SU-DHL-6 (cell line): Measurements from ENCODE around the gene NBDY.

ENCODE experiments used
- EZH2phosphoT487 ChIP-seq: fragments of 200-600 bp; sonication (generic), shearing (Covaris generic); conservative IDR thresholded peaks from 2 replicates; pipeline ENCODE4 v1.6.1; 2018; ENCODE audit warnings: mild to moderate bottlenecking, antibody characterized with exemption, low read length, moderate library complexity, mixed read lengths
- TF ChIP-seq, protein P1 (sequence below): fragments of 200-600 bp; sonication (generic); IDR thresholded peaks from one replicate; pipeline ENCODE4 v1.5.1; 2017; ENCODE audit warnings: antibody characterized with exemption, mild to moderate bottlenecking, low read length, moderate library complexity; ENCODE audit not compliant: insufficient read depth, poor library complexity, severe bottlenecking

DNA sequence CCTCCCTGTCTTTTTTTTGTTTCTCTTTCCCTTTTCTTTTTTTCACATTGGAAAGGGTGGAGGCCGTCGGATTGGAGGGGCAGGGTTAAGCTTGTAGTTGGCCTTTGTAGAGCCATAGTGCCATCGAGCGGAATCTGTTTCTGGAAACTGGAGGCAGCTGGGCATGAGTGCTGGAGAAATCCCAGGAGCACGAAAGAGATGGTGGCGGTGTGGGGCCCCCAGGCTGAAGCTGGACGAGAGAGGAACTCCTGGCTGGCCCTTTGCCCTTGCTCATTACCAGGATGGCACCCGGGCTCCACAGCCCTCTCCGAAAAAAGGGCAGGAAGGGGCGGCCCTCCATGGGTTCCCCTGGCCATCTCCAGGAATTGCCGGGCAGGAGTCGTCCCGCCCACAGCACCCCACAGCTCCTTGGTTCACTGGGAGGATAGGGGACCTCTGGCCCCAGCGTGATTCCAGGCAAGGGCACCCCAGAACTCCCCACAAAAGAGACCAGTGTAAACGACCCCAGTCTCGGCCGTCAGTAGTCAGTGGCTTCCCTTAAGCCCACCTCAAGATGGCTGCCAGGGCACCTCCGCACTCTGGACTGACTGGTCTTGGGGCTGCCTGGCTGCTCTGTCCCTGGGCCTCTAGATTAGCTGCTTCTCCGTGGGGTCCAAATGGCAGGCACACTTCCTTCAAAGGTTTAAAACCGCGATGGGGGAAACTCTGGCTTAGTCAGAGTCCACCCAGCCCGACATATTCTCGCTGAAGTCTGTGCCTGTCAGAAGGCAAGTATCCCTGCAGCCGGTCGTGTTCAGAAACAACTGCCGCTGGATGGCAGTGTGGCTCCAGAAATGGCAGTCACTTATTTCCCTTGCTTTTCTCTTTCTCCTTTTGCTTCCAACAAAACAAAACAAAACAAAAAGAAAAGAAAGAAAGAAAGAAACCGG, 74.1 kb downstream of the NBDY start:
- no peak for TF ChIP-seq EZH2phosphoT487
- TF ChIP-seq, protein P1, sequence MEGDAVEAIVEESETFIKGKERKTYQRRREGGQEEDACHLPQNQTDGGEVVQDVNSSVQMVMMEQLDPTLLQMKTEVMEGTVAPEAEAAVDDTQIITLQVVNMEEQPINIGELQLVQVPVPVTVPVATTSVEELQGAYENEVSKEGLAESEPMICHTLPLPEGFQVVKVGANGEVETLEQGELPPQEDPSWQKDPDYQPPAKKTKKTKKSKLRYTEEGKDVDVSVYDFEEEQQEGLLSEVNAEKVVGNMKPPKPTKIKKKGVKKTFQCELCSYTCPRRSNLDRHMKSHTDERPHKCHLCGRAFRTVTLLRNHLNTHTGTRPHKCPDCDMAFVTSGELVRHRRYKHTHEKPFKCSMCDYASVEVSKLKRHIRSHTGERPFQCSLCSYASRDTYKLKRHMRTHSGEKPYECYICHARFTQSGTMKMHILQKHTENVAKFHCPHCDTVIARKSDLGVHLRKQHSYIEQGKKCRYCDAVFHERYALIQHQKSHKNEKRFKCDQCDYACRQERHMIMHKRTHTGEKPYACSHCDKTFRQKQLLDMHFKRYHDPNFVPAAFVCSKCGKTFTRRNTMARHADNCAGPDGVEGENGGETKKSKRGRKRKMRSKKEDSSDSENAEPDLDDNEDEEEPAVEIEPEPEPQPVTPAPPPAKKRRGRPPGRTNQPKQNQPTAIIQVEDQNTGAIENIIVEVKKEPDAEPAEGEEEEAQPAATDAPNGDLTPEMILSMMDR: no peak
